Colonic mucosa (tissue), 4 donors: Measurements from ENCODE around the gene RGL1. TPM values are rescaled to one million over a fixed set of nuclear protein-coding genes. Genes with fewer than 3 reads are reported as not detected.

Source experiments
- DNase-seq: peaks from one replicate; pipeline ENCODE4 v3.0.0-alpha.2; 2020
- H3K27ac ChIP-seq: fragments of 200-600 bp; one replicate; pipeline ENCODE4 v1.8.0; 2021
- H3K27me3 ChIP-seq: fragments of 200-600 bp; one replicate; pipeline ENCODE4 v1.8.0; 2021
- H3K36me3 ChIP-seq: fragments of 200-600 bp; one replicate; pipeline ENCODE4 v1.8.0; 2021
- H3K4me1 ChIP-seq: fragments of 200-600 bp; one replicate; pipeline ENCODE4 v1.8.0; 2021; ENCODE audit warnings: mild to moderate bottlenecking
- H3K4me3 ChIP-seq: fragments of 200-600 bp; one replicate; pipeline ENCODE4 v1.8.0; 2021
- H3K9ac ChIP-seq, 2 donors: one replicate each; pipeline ENCODE4 v1.7.0; 2013; ENCODE audit warnings: control low read depth in 2 of 2, low read depth in 2 of 2, low read length in 2 of 2
- H3K9me3 ChIP-seq: fragments of 200-600 bp; one replicate; pipeline ENCODE4 v1.8.0; 2021
- intact Hi-C: fragments of 100-400 bp; cut with DNase I; formaldehyde crosslinking; loops from one replicate; pipeline ENCODE4 v1.14.1; 2022
- total RNA-seq, 2 donors: library from RNA; stranded (reverse); fragmentation: NEBNext Ultra II Directional in 1 of 2; extraction: Animal tissue kit (Norgen Biotek cat#: 25700) in 1 of 2; gene quantifications; one replicate each; pipeline ENCODE4 v1.2.1, GENCODE V29; 2021
- TF ChIP-seq, protein P1 (sequence below): fragments of 200-600 bp; IDR thresholded peaks from one replicate; pipeline ENCODE4 v1.8.0; 2022; ENCODE audit warnings: antibody characterized with exemption, mild to moderate bottlenecking
- donor health status: healthy.
- donor health status: DM: no; HTN: no; CAD: no.
- donor health status: DM: no; HTN: no; CAD: no.

The RGL1 gene
- total RNA-seq, 2 donors from 2014 or later = 4.0 to 9.5 TPM

DNA sequence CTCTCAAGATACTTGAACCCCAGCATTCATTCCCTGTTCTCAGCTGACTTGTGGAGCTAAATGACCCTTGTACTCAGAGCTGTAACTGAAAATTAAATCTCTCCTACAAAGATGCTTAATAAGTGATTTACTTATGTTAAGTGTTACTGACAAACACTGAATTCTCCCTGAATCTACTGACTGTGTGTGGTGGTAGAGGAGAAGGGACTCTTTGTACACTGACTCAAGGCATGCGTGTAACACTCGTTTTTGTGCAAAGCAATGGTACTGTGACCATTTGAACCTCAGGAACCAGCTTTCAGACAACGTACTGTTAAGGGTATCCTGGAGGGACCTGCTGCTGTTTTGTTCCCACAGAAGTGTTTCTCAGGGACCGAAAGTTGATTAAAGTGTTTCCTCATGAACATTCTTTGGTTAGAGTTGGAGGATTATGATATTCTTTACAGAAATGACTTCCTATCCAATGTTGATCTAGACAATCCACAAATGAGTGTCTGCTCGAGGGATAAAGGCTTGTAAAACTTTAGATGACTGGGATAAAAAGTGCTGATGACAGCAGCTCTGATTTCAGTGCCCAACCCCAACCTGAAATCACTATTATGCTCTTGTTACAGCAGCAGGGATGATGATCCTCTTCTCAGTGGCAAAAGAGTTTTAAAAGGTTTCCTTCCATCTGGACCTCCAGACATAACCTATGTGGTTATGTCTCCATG, 12.8 kb downstream of the RGL1 start:
- no peaks in the 10 kb centered on the region for H3K4me1 ChIP-seq
- TF ChIP-seq, protein P1, sequence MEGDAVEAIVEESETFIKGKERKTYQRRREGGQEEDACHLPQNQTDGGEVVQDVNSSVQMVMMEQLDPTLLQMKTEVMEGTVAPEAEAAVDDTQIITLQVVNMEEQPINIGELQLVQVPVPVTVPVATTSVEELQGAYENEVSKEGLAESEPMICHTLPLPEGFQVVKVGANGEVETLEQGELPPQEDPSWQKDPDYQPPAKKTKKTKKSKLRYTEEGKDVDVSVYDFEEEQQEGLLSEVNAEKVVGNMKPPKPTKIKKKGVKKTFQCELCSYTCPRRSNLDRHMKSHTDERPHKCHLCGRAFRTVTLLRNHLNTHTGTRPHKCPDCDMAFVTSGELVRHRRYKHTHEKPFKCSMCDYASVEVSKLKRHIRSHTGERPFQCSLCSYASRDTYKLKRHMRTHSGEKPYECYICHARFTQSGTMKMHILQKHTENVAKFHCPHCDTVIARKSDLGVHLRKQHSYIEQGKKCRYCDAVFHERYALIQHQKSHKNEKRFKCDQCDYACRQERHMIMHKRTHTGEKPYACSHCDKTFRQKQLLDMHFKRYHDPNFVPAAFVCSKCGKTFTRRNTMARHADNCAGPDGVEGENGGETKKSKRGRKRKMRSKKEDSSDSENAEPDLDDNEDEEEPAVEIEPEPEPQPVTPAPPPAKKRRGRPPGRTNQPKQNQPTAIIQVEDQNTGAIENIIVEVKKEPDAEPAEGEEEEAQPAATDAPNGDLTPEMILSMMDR = no peak
- H3K9ac ChIP-seq = no peak overlapping the region

DNA sequence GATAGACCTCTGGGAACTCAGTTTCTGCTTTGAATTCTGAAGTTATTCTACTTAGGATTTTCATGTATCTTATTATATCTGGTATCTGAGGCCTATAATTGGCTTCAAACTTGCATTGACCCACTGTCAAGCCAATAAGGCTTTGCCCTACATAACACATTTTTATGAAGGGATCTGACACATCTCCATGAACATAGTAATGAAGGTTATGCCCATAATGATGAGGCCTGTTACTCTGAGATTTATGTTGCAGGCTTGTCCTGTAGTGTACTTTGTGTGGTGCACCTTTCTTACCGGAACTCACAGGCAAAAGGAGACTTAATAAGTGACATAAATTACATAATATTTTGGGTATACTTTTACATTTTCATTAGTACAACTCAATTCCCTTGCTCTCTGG, 14.1 kb downstream of the RGL1 start:
- H3K4me1 ChIP-seq = no peaks in the 10 kb centered on the region

More for the DNA sequence above, 12.8 kb downstream of the RGL1 start:
- Histone ChIP-seq H3K9me3 (no peaks in the 10 kb centered on the region), H3K27me3 (no peaks in the 10 kb centered on the region), H3K4me3 (no peak overlapping the region), H3K27ac (peak overlapping the region; percentile 10), H3K36me3 (no peaks in the 10 kb centered on the region)
- intact Hi-C loops = no loop called here
- DNase-seq = no peak

DNA sequence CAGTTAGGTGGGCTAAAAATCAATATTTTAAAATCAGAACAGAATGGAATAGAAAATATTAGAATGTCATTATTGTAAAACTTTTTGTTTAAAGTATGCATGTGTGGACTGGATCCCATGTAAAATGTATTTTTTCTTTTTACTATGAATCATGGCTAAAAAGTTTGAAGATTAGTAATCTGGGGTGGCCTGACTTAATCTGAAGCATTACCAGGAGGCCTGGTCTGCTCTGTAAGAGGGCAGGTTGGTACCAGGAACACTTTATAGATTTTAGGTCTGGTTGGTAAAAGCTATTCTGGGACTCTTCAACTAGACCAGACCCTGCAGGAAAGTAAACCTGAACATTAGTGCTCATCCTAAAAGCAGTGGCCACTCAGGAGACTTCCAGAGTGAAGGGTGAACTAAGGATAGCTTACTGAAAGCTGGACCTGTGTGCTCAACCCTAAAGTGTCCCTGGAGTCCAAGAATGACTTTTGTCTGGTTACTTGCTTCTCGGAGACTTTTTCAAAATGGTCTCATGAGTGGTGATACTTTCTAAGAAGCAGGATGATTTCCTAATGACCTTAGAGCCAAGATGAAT, 16.5 kb downstream of the RGL1 start:
- DNase-seq = no peak
- Histone ChIP-seq H3K27ac (peak overlapping the region; percentile 22), H3K4me1 (no peaks in the 10 kb centered on the region), H3K27me3 (no peaks in the 10 kb centered on the region), H3K9me3 (no peaks in the 10 kb centered on the region), H3K9ac (no peak overlapping the region), H3K36me3 (no peaks in the 10 kb centered on the region), H3K4me3 (no peak overlapping the region)
- TF ChIP-seq, protein P1 = no peak
- intact Hi-C loops = no loop called here

More for the DNA sequence above, 14.1 kb downstream of the RGL1 start:
- no peak for DNase-seq
- Histone ChIP-seq H3K36me3 (no peaks in the 10 kb centered on the region), H3K27ac (no peak overlapping the region), H3K9ac (no peak overlapping the region), H3K9me3 (no peaks in the 10 kb centered on the region), H3K27me3 (no peaks in the 10 kb centered on the region), H3K4me3 (no peak overlapping the region)
- intact Hi-C loops = no loop called here
- TF ChIP-seq, protein P1 = no peak

DNA sequence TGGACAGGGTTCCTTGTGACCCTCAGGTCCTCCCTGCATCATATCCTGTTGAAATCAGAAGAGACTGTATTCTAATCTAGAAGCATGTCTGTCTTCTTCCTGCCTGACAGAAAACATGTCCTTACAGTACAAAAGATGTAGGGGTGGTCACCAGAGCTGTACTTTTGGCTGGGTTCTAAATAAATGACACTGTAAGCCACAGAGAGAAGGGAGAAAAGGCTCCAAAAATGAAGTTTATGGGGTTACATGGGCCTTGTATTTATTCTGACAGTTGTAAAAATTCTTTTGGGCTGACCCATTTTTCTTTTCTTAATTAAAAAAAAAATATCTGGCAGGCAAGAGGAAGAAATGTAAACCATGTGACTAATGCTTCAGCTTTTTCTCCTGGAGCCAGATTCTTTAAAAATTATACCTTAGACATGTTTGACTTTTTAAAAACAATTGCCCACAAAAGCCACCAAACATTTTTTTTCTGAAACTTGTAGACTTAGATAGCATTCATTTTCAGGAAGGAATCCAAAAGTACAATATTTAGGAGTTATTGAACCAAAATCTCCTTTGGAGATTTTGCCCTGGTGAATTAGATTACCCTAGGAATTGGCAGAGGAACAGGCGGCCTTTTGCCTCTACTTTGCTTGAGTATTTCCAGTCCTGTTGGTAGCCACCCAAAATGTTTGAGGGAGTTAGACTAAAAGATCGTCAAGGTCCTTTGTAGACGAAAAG, 17.1 kb downstream of the RGL1 start:
- TF ChIP-seq, protein P1 = no peak
- Histone ChIP-seq H3K4me1 (no peaks in the 10 kb centered on the region), H3K9ac (no peak overlapping the region), H3K9me3 (no peaks in the 10 kb centered on the region), H3K27me3 (no peaks in the 10 kb centered on the region), H3K27ac (peak overlapping the region; percentile 22), H3K4me3 (no peak overlapping the region), H3K36me3 (no peaks in the 10 kb centered on the region)
- no peak for DNase-seq
- intact Hi-C loops = no loop called here

DNA sequence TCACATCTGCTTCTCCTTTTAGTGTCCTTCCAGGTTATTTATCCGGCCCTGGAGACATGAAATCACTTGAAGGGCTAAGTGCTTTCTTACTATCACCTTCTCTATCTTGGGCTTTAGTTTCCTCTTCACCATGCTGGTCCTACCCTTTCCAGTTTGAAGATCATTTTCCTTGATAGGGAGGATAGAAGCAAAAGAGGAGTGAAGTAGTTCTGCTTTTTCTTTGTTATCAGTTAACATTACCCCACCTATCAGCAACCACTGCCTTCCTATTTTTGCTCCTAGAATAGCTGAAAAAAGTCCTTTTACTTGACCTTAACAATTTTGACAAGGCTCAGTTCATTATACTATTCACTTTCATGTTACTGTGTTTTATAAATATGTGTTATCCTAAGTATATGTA, 19.4 kb downstream of the RGL1 start:
- Histone ChIP-seq H3K9me3 (no peaks in the 10 kb centered on the region), H3K36me3 (no peaks in the 10 kb centered on the region), H3K27me3 (no peaks in the 10 kb centered on the region), H3K4me1 (no peaks in the 10 kb centered on the region), H3K27ac (no peak overlapping the region), H3K9ac (no peak overlapping the region), H3K4me3 (no peak overlapping the region)
- intact Hi-C loops = no loop called here
- no peak for DNase-seq
- TF ChIP-seq, protein P1 = no peak
